A673 (cell line): ENCODE data around the gene NPBWR2.

Source experiments
- EZH2 ChIP-seq: fragments of 200-600 bp; sonication (generic); IDR thresholded peaks from 2 replicates; pipeline ENCODE4 v1.6.1; 2017; ENCODE audit warnings: borderline replicate concordance, low read depth, mild to moderate bottlenecking, mixed read lengths, antibody characterized with exemption, low read length; ENCODE audit not compliant: poor library complexity, severe bottlenecking
- TF ChIP-seq, protein P1 (sequence below): fragments of 300-800, 200-600 bp; sonication (generic); conservative IDR thresholded peaks from 2 replicates; pipeline ENCODE4 v1.5.1; 2017; ENCODE audit warnings: low read depth, mild to moderate bottlenecking, antibody characterized with exemption, low read length, moderate library complexity, mixed read lengths

DNA sequence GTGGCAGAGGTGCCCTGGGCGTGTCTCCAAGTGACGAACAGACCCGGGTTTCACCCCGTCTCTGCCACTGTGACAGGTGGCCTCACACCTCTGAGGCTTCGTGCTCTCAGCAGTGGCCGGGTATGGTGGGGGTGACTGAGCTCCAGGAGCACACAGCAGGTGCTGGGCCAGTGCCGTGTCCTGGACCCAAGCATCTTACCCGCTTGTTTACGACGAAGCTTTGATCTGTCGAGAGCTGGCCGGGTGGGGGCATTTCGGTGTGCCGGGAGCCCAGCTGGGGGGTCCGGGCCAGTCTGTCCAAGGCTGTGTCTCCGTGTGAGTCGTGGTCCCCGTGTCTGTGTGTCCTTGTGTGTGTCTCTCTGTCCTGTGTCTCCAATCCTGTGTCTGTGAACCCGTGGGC is 16.0 kb downstream of the NPBWR2 start:
- TF ChIP-seq, protein P1, sequence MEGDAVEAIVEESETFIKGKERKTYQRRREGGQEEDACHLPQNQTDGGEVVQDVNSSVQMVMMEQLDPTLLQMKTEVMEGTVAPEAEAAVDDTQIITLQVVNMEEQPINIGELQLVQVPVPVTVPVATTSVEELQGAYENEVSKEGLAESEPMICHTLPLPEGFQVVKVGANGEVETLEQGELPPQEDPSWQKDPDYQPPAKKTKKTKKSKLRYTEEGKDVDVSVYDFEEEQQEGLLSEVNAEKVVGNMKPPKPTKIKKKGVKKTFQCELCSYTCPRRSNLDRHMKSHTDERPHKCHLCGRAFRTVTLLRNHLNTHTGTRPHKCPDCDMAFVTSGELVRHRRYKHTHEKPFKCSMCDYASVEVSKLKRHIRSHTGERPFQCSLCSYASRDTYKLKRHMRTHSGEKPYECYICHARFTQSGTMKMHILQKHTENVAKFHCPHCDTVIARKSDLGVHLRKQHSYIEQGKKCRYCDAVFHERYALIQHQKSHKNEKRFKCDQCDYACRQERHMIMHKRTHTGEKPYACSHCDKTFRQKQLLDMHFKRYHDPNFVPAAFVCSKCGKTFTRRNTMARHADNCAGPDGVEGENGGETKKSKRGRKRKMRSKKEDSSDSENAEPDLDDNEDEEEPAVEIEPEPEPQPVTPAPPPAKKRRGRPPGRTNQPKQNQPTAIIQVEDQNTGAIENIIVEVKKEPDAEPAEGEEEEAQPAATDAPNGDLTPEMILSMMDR = no peak
- no peak for TF ChIP-seq EZH2
